GM19025 (cell line): ENCODE results near the gene TBXT.
"Not testable (repeated sequence)": the region's sequence is repeated elsewhere in the genome, so short reads cannot be mapped to it uniquely, and the experiment has no call there.

Experiments used
- ATAC-seq: cut with Tn5 transposase; IDR thresholded peaks from one replicate; pipeline ENCODE4 v1.9.1; 2021; ENCODE audit warnings: mild to moderate bottlenecking, low read depth, moderate library complexity; ENCODE audit not compliant: unreplicated experiment

TBXT gene, protein sequence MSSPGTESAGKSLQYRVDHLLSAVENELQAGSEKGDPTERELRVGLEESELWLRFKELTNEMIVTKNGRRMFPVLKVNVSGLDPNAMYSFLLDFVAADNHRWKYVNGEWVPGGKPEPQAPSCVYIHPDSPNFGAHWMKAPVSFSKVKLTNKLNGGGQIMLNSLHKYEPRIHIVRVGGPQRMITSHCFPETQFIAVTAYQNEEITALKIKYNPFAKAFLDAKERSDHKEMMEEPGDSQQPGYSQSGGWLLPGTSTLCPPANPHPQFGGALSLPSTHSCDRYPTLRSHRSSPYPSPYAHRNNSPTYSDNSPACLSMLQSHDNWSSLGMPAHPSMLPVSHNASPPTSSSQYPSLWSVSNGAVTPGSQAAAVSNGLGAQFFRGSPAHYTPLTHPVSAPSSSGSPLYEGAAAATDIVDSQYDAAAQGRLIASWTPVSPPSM

DNA sequence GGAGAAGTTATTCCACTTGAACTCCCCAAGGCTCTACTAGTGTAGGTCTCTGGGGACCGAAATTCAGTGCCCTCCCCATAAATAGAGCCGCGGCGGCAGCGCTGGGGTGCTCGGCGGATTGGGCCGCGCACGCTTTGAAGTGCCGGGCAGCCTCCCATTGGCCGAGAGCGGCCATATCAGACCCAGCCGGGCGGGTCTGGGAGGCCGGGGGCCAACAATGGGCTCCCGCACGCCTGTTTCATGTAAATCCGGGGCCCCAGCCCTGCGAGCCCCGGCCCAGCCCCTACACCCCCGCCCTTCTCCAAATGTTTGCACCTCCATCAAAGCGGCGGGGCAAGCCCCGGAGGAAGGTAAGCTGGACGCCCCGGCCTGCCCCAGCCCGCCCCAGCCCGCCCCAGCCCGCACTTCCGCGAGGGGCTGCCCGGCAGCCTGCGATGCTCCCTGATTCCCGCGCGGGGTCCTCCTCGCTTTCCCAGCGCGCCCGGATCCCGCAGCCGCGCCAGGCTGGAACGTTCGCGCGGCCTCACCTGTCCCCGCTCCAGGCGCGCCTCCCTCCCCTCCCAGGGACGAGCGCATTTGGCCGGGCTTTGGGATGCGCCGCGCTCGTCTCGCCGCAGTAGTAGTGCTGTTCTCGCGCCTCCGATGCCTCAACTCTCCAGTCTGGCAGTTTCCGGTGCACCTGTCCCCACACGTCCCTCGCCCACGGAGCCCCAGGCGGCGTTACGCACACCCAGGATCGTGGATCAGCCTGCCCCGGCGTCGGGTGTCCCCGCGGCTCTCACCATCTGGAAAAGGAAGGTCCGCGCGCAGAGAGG, at the start of gene TBXT:
TBXT (minus strand) TSS at position 51 of the 815 bp plus-strand sequence. CDS start 260 bp downstream, outside the sequence.
- ATAC-seq, result no peak

DNA sequence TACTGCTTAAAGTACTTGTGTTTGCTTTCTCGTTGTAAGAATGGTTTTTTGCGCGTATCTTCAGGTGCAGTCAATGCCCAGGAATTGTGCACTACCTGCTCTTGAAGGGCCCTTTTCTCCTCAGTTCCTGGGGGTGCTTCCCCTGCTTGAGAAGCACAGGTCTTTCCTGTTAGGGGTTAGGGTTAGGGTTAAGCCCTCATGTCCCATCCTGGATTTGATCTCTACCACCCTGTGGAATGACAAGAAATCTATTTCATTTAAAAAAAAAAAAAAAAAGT, 39.6 kb upstream of the TBXT start:
- ATAC-seq, result no peak

DNA sequence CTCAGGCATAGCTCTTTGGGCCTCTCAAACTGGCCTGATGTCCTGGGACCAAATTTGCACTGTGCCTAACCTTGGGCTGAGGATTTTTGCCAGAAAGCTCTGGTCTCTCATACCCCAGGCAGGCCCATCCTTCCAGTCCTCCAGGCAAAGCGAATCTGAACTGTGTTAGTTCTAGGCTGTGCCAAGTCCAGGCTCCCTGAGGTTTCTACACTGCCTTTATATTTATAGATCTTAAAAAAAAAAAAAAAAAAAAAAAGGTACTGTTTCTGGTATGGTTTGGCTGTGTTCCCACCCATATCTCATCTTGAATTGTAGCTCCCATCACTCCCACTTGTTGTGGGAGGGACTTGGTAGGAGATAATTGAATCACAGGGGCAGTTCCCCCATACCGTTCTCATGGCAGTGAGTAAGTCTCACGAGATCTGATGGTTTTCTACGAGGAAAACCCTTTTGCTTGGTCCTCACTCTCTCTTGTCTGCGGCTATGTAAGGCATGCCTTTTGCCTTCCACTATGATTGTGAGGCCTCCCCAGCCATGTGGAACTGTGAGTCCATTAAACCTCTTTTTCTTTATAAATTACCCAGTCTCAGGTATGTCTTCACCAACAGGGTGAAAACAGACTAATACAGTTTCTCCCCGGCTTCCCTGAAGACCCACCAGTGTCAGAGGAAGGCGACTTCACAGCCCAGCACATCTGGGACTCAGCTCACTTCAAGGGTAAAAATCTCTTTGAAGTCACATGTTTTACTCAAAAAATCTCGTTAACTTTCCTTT, 39.0 kb upstream of the TBXT start:
- ATAC-seq, result no peak

DNA sequence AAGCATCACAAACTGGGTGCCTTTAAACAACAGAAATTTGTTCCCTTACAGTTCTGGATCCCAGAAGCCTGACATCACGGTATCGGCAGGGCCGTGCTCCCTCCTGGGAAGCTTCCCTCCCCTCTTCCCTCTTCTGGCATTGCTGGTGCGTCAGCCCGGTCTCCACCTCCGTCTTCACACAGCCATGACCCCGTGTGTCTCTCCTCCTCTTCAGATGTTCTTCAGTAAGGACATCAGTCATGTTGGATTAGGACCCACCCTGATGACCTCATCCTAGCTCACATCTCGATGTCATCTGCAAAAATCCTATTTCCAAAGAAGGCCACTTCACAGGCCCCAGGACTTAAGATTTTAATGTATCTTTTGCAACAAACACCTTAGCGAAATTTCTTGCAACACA, 38.4 kb upstream of the TBXT start:
- no peak for ATAC-seq

DNA sequence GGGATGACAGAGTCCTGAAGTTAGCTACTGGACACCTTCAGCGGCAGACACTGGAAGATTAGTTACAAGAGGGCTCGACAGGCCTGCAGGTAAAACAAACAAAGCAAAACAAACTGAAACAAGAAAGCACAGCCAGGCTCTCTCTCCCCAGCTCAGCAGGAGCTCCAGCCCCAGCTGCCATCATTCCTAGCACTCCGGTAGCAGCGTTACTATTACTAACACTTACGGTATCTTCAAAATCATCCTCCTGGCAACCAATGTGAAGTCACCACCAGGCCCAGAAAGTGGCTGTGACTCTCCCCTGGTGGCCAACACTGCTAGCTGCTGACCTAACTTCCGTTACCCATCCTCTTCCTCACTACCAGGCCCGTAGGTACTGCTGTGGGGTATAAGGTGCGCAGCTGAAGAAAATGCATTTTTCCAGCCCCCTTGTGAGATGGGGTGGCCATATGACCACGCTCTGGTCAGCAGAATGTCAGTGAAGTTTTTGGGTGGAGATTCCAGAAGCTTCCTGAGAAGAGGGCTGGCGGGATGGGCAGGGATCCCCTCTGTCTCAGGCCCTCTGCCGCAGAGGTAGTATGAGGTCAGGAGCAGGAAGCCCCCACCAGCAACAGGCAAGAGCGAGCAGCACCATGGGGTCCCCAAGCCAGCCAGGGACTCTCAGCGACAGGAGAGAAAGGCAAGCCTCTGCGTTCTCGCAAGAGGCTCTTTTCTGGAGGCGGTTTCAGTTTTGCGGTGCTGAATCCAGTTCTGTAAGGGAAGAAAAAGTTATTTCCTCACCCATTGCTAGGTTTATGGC, 37.4 kb upstream of the TBXT start:
- ATAC-seq, result no peak

DNA sequence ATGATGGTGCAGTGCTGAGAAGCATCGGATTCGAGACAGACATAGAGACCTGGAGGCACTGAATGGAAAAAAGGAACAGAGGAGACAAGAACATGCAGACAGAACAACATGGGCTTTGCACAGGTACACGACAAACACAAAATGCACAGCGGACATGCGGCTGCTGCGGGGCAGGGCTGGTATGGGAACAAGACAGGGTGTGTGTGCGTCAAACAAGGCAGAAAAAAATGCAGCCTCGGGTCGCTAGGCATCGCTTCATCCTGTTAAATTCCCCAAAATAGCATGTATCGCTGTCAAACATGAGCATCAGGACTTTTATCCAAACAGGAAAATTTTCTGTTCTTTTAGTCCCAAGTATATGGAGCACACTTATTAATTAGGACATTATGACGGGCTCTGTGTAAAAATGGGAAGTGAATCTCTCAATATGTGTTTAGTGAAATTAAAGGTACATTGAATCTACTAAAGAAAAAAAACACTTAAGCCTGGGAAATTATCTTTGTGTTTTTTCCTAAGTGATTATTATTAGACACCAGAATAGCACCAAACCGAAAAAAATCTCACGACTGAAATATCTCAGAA, 36.1 kb upstream of the TBXT start:
- no peak for ATAC-seq

DNA sequence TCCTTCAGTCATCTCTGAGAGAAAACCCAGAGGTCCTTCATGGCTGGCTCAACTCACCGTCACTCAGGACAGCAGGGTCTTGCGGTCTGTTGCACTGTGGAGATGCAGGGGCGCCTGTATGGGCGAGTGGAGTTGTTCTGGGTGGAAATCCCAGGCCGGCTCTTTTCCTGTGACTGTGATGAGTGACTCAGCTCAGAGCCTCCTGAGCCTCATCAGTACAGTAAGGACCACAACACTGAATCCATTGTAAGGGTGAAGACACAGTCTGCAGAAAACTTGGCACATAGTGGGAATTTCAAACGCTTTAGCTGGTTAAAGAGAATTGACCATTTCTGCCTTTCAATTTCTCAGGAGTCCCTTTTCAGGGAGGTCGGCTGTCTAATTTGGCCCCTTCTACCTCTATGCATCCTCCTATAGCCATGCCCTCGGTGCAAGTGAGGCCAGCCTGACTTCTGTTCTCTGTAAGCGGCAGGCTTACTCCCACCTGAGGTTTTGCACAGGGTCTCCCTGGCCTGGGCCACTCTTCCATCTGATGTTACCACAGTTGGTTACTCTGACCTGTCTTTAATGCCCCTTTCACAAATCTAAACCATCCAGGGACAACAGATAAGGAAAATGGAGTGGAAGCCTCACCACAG, 35.5 kb upstream of the TBXT start:
- no peak for ATAC-seq

DNA sequence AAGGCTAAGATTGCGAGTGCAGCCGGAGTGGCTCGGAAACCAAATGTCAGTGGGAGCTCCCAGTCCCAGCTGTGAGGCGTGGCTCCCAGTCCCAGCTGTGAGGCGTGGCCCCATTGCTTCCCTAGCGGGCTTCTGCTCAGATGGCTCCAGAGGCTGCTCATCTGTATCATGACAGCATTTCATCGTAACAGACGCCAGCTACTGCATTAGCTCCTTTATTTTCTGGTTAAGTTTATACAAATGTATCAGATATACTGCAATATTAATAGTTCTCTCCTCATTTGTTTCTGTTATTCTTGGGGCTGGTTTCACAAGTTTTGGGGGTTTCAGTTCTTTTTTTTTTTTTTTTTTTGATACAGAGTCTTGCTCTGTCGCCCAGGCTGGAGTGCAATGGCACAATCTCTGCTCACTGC, 34.7 kb upstream of the TBXT start:
- peak; percentile 59 for ATAC-seq

DNA sequence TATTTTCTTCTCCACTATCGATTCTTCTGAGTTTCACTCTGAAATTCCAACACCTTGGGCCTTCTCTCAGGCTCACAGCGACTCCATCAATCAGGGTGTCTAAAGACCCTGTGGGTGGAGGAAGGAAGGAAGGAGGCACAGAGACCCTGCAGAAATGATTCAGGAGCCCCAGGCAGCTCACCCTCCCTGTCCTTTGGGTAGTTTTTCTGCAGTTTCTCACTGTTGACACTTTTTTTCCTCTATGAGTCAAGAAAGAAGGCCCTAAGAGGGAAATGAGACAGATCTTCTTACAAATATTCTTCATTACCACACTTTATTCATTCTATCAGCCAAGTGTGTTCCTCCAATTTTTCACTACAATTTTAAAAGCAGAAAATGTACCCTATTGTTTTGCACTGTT, 34.2 kb upstream of the TBXT start:
- ATAC-seq, result no peak

DNA sequence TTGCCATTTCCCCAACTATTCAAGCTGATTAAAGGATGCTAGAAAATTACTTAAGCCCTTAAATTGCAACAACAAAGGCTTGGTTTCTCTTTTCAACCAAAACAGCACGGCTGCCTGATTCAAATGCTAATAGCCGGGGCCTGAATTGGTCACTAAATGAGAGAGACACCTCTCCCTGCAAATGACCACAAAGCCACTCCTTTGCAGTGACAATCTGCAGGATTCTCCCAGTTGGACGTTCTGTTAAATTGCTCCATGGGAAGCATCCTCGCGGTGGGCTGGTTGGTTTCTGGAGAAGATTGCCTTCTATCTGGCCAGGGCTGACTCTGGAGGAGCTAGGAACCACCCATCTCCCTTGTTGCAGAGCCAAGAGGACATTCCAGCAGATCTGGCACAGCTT, 29.7 kb upstream of the TBXT start:
- no peak for ATAC-seq

DNA sequence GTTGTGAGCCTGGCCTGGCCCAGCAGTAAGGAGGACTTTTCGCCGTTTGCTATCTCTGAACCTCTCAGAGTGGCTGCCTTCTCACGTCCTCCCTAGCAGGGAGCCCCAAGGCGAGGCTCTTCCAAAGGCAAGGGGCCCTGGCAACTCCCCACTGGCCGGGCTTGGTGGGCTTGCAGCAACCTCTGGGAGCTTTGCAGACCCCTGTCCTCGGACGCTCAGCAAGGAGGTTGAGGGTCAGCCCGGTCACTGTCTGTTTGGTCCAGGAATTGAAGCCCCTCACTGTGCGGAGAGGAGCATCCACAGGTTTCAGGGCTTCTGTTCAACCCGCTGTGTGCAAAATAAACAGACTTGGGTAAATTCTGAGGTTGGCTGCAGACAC, 28.2 kb upstream of the TBXT start:
- ATAC-seq, result no peak

DNA sequence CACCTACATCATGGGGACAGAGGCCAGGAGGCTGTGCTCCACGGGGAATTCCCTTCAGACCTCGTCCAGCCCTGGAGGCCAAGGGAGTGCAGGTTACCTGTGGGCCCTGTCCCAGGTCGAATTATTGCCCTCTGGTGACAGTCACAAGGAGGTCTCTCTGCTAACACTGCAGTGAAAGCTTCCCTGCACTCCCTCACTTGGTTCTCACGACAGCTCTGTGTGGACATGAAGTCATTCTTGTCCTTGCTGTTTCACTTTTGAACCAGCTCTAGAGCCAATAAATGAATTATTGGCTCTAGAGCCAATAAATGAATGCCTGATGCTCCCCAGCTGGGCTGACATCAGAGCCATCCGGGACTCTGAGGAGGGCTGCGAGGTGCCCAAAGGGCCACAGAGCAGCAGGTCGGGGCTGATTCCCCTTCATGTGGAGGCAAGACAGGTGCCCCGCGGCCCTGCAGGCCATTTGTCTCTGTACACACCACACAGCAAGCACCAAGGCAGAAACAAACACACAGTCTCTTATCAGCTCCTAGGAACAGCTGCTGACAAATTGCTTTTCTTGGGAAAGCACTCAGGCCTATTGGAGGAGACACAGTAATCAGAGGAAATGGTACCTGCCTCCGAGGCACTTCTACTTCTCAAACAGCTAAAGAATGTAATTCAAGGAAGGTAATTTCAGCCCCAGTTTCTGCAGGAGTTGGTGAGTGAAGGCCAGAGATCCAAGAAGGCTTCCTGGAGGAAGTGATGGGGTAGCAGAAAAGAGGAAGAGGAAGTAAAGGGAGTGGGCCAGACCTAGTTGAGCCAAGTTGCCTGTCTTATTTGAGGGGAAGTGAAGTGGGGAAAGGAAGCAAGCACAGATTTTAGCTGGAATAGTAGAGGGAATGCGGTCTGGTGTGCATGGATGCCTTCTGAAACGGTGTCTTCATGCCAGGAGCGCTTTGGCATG, 27.5 kb upstream of the TBXT start:
- ATAC-seq, result no peak

DNA sequence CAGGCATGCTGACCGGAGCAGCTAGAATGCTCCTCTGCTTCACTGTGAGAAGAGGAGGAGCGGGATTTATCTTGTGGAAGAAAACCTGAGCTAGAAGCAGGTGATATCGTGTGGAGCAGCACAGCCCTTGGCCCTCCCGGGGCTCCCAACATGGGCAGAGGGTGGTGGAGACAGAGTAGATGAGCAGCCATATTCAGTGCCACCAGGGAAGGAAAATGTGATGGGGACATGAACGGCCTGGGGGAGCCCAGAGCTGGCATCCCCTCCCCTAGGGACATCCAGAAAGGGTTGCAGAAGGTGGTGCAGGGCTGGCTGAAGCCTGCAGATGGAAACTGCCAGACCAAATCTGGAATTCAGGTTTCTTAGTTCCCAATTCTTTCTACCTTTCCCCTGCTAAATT, 24.9 kb upstream of the TBXT start:
- no peak for ATAC-seq

DNA sequence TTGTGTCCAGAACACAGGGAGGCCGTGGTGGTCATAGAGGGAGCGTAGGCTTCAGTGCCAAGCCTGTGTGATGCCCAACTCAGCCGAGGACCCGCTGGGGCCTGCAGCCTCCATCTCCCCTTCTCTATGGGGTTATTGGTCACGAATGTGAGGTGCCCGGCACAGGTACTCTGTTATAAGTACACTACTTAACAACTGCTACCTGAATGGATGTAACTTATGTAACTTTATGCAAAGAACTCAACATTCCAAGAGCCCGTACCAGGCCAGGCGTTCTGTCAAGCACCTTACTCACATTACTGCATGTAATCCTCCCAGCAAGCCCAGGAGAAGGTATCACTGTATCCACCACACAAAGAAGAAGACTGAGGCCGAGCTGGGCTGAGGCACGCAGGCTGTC, 24.5 kb upstream of the TBXT start:
- no peak for ATAC-seq

DNA sequence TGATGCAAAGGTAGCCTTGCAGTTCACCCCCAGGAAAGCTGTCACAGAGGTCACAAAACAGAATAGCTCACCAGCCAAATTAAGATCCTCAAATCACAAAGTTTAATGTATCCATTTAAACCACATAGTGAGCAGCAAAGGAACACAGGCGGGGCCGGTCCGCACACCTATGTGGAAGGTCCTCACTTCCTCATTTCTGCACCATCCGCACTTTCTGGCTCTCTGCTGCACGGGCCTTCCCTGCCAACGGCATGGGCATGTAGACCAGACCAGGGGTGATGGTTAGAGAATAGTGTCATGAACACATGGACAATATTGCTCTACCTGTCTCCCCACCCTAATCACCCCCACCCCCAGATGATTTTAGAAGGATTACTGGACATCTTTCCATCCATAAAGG, 12.1 kb upstream of the TBXT start:
- no peak for ATAC-seq

DNA sequence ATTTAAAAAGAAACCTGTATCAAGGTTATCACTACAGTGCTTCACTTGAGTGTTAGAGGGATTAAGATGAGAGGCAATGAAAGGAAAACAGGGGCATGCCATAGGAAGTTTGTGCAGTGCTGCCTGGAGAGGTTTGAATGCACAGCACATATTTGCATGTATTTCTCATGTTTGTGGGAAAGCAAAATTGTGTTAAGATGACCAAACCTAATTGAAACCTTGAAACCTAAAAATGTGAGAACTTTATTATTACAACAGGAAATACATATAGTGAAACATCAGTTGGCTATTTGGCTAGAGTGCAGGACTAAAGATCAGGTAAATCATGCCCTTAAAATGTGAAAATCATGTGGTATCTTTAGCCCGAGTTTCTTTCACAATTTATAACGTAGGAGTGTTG, 8.5 kb upstream of the TBXT start:
- no peak for ATAC-seq

DNA sequence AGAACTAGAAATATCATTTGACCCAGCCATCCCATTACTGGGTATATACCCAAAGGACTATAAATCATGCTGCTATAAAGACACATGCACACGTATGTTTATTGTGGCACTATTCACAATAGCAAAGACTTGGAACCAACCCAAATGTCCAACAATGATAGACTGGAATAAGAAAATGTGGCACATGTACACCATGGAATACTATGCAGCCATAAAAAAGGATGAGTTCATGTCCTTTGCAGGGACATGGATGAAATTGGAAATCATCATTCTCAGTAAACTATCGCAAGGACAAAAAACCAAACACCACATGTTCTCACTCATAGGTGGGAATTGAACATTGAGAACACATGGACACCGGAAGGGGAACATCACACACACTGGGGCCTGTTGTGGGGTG, 7.4 kb upstream of the TBXT start:
- ATAC-seq, result not testable (repeated sequence)

DNA sequence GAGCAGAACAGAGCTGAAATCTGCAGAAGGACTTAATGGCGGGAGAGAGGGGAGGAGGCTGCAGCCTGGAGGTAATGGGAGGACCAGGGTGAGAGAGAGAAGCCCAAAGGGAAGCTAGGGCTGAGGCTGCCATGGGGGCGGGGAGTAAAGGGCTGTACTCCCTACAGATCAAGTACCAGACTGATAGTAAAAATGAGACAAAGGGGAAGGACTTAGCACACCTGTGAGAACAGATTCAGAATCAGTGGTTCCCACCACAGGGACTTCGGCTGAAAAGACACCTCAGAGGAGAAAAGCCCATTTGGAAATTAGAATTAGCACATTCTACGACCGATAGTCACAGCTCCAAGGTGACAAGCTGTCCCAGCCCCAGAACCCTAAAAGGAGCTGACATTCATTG, 6.4 kb upstream of the TBXT start:
- ATAC-seq, result no peak
